RWPE2 (cell line): ENCODE data around the gene HIVEP1.
"Not testable (repeated sequence)": the region's sequence is repeated elsewhere in the genome, so short reads cannot be mapped to it uniquely, and the experiment has no call there.

Source experiments
- ATAC-seq: fragments of 200-7000 bp; cut with Tn5 transposase; 3 replicates; pipeline ENCODE4 v1.9.1; 2021; ENCODE audit warnings: low read depth
- DNase-seq: peaks from one replicate; pipeline ENCODE4 v3.0.0-alpha.2; 2020; ENCODE audit warnings: low spot score
- H3K27ac ChIP-seq: fragments of 450-650 bp; 2 replicates; pipeline ENCODE4 v1.5.1; 2017; ENCODE audit warnings: mild to moderate bottlenecking; ENCODE audit not compliant: poor library complexity, severe bottlenecking
- H3K27me3 ChIP-seq: fragments of 250-450 bp; sonication (Bioruptor Pico); 2 replicates; pipeline ENCODE4 v1.5.1; 2021; ENCODE audit warnings: mild to moderate bottlenecking, moderate library complexity; ENCODE audit not compliant: insufficient read depth, poor library complexity, severe bottlenecking
- H3K36me3 ChIP-seq: fragments of 250-450 bp; sonication (Bioruptor Pico); 2 replicates; pipeline ENCODE4 v1.5.1; 2020; ENCODE audit warnings: low read depth, mild to moderate bottlenecking, moderate library complexity
- H3K4me1 ChIP-seq: fragments of 250-450 bp; sonication (Bioruptor Pico); 2 replicates; pipeline ENCODE4 v1.5.1; 2021; ENCODE audit warnings: mild to moderate bottlenecking, moderate library complexity; ENCODE audit not compliant: insufficient read depth, poor library complexity, severe bottlenecking
- H3K4me3 ChIP-seq: fragments of 250-450 bp; sonication (Bioruptor Pico); 2 replicates; pipeline ENCODE4 v1.5.1; 2021; ENCODE audit warnings: mild to moderate bottlenecking, moderate library complexity; ENCODE audit not compliant: severe bottlenecking
- H3K9me3 ChIP-seq: fragments of 250-450 bp; sonication (Bioruptor Pico); 2 replicates; pipeline ENCODE4 v1.5.1; 2021; ENCODE audit warnings: mild to moderate bottlenecking, moderate library complexity; ENCODE audit not compliant: severe bottlenecking
- CTCF ChIP-seq: fragments of 450-650 bp; IDR thresholded peaks from one replicate; pipeline ENCODE4 v1.5.1; 2017; ENCODE audit warnings: mild to moderate bottlenecking, moderate library complexity; ENCODE audit not compliant: poor library complexity, severe bottlenecking

HIVEP1 gene

GRCh38 chr6:12105271-12105670, 93.2 kb downstream of the HIVEP1 start:
- Histone ChIP-seq H3K27me3 (no peaks in the 10 kb centered on the region), H3K27ac (no peak overlapping the region), H3K36me3 (peaks cover 10% of the 10 kb centered on the region; the same call in 1 of the 2 replicates), H3K4me1 (no peaks in the 10 kb centered on the region), H3K4me3 (no peak overlapping the region), H3K9me3 (peaks cover 3% of the 10 kb centered on the region)
- no peak for TF ChIP-seq CTCF
- no peak for DNase-seq
- no peak for ATAC-seq

DNA sequence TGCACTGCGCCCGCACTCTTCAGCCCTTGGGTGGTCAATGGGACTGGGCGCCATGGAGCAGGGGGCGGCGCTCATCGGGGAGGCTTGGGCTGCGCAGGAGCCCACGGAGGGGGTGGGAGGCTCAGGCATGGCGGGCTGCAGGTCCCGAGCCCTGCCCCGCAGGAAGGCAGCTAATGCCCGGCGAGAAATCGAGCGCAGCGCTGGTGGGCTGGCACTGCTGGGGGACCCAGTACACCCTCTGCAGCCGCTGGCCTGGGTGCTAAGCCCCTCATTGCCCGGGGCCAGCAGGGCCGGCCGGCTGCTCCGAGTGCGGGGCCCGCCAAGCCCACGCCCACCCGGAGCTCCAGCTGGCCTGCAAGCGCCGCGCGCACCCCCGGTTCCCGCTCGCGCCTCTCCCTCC, 96.3 kb downstream of the HIVEP1 start:
- H3K9me3 ChIP-seq, result not testable (repeated sequence)

GRCh38 chr6:12110523-12111362, 98.6 kb downstream of the HIVEP1 start:
- Histone ChIP-seq H3K4me1 (no peaks in the 10 kb centered on the region), H3K27me3 (no peaks in the 10 kb centered on the region), H3K4me3 (no peak overlapping the region), H3K9me3 (no peaks in the 10 kb centered on the region), H3K36me3 (0 out of 2 replicates have a peak, but pooled peaks cover 7% of the 10 kb centered on the region), H3K27ac (no peak overlapping the region)
- ATAC-seq (no peak), DNase-seq (no peak)
- TF ChIP-seq CTCF, result no peak

More for the DNA sequence above, 96.3 kb downstream of the HIVEP1 start:
- not testable (repeated sequence) for DNase-seq, H3K4me1 ChIP-seq, H3K27ac ChIP-seq, H3K4me3 ChIP-seq, ATAC-seq, H3K27me3 ChIP-seq, H3K36me3 ChIP-seq

DNA sequence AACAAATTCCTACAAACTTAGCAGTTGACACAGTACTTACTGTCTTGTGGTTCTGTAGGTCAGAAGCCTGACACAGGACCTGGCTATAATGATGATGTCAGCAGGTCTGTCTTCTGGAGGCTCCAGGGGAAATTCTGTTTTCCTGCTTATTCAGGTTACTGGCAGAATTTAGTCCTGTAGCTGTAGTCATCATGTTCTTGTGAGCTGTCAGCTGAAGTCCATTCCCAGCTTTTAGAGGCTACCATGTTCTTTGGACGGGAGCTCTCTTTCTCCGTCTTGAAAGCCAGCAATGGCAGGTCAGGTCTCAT, 99.2 kb downstream of the HIVEP1 start:
- H3K36me3 ChIP-seq, result 0 out of 2 replicates have a peak, but pooled peaks cover 7% of the 10 kb centered on the region
- no peaks in the 10 kb centered on the region for H3K9me3 ChIP-seq
- ATAC-seq (no peak), DNase-seq (no peak)
- no peak overlapping the region for H3K4me3 ChIP-seq
- no peaks in the 10 kb centered on the region for H3K27me3 ChIP-seq
- TF ChIP-seq CTCF, result no peak
- H3K27ac ChIP-seq, result no peak overlapping the region
- H3K4me1 ChIP-seq, result no peaks in the 10 kb centered on the region

GRCh38 chr6:12112540-12113189, 100.6 kb downstream of the HIVEP1 start:
- no peak for ATAC-seq

More at GRCh38 chr6:12112540-12113189, 100.6 kb downstream of the HIVEP1 start:
- DNase-seq, result no peak
- Histone ChIP-seq H3K36me3 (0 out of 2 replicates have a peak, but pooled peaks cover 7% of the 10 kb centered on the region), H3K27ac (no peak overlapping the region), H3K27me3 (no peaks in the 10 kb centered on the region), H3K4me3 (no peak overlapping the region), H3K9me3 (no peaks in the 10 kb centered on the region), H3K4me1 (no peaks in the 10 kb centered on the region)
- no peak for TF ChIP-seq CTCF
